Measurements from ENCODE around the gene TMEM115. TPM values are rescaled to one million over a fixed set of nuclear protein-coding genes. Genes with fewer than 3 reads are reported as not detected.

TMEM115 gene
- total RNA-seq, 6 donors from 2014 or later: 39.8 to 68.1 (median 46.5) TPM

DNA sequence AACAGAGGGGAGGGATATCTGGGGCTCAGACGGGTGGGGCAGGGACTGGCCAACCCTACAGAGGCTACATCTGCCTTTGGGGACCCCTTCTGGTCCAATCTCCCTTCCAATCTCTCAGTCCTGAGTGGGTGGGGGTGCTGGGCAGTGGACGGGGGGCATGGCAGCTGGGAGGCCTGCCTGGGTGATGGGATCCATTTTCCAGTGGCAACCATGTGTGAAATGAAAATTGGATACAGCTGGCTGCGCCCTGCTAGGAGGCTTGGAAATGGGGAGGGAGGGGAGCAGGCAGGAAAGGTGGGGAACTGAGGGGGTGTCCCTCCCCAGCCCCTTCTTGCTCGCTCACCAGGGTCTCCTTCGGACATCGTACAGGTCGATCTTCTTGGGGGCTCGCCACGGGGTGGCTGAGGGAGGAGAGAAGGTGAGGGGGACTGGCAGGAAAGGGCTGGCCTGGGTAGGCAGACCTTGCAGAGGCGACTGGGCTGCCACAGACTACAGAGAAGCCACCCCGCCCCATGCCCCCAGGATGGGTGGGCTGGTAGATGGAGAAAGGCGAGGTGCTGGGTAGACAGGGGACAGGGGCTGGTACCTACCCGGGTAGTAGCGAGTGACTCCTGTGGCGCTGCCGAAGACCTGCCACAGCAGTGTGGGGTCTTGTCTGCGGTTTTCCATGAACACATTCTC lies 21.2 kb upstream of the TMEM115 start:
- H3K27me3 ChIP-seq: no peaks in the 10 kb centered on the region
- TF ChIP-seq POLR2AphosphoS5 (IDR thresholded peaks at IDR 0.05): no peak
- ATAC-seq (ENCODE audit: low FRiP score in 2 of 2) (no peak), DNase-seq (no peak)
- no peak overlapping the region for H3K27ac ChIP-seq
- peaks cover 0 to 40% (median 4%) of the 10 kb centered on the region in 4 donors for H3K36me3 ChIP-seq
- no peaks in the 10 kb centered on the region for H3K4me1 ChIP-seq
- 90 to 95% methylated on average over 12 to 17 of the region's 17 CpGs for WGBS, 2 donors
- H3K9me3 ChIP-seq: no peaks in the 10 kb centered on the region
- H3K4me3 ChIP-seq: no peak overlapping the region

DNA sequence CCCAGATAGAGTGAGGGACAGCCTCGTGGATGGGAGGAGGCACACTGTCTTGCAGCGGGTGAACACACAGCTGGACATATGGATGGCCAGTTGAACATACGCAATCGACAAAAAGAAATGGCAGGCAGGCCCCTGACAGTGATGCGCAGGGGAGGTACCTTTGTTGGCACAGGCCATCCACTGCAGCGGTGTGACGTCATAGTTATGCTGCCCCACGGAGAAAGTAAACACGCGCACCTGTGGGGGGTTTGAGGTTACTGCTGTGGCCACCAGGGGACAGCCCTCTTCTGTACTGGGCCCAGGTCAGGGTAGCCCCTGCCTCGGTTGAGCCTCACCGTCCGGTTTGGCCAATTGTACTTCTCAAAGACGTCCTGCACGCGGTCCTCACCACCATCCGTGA lies 19.4 kb upstream of the TMEM115 start:
- Histone ChIP-seq H3K27ac (no peak overlapping the region), H3K36me3 (peaks cover 0 to 50% (median 4%) of the 10 kb centered on the region in 4 donors), H3K4me3 (no peak overlapping the region), H3K4me1 (no peaks in the 10 kb centered on the region), H3K9me3 (no peaks in the 10 kb centered on the region), H3K27me3 (no peaks in the 10 kb centered on the region)
- no peak for ATAC-seq (ENCODE audit: low FRiP score in 2 of 2)
- DNase-seq: no peak
- TF ChIP-seq POLR2A (IDR thresholded peaks at IDR 0.05) (no peak), POLR2AphosphoS5 (IDR thresholded peaks at IDR 0.05) (no peak), CTCF (IDR thresholded peaks at IDR 0.05) (no peak)
- WGBS, 2 donors: 91 to 94% methylated on average over 17 of the region's 17 CpGs

DNA sequence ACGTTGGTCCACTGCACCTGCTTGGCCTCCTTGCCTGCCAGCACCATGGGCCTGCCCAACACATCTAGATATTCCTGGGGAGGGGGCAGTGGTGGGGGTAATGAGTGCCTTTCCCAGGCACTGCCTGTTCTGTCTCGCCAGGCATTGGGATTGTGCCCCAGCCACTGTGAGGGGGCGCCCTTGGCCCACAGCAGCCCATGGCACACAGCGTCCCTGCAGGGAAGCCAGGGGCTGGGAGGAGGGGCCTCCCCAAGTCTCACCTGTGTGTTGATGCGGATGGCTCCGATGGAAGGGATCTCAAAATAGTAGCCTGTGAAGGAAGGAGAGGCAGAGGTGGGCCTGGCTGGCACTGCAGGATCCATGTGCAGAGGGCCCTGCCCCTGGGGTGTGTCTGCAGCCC lies 18.7 kb upstream of the TMEM115 start:
- Histone ChIP-seq H3K4me3 (no peak overlapping the region), H3K9me3 (no peaks in the 10 kb centered on the region), H3K27ac (no peak overlapping the region), H3K36me3 (peaks cover 0 to 47% (median 4%) of the 10 kb centered on the region in 4 donors), H3K27me3 (no peaks in the 10 kb centered on the region), H3K4me1 (no peaks in the 10 kb centered on the region)
- TF ChIP-seq POLR2AphosphoS5 (IDR thresholded peaks at IDR 0.05) (no peak), EP300 (IDR thresholded peaks at IDR 0.05) (no peak), CTCF (IDR thresholded peaks at IDR 0.05) (no peak), POLR2A (IDR thresholded peaks at IDR 0.05) (no peak)
- 87 to 90% methylated on average over 4 to 5 of the region's 6 CpGs for WGBS, 2 donors
- DNase-seq (no peak), ATAC-seq (ENCODE audit: low FRiP score in 2 of 2) (no peak)

DNA sequence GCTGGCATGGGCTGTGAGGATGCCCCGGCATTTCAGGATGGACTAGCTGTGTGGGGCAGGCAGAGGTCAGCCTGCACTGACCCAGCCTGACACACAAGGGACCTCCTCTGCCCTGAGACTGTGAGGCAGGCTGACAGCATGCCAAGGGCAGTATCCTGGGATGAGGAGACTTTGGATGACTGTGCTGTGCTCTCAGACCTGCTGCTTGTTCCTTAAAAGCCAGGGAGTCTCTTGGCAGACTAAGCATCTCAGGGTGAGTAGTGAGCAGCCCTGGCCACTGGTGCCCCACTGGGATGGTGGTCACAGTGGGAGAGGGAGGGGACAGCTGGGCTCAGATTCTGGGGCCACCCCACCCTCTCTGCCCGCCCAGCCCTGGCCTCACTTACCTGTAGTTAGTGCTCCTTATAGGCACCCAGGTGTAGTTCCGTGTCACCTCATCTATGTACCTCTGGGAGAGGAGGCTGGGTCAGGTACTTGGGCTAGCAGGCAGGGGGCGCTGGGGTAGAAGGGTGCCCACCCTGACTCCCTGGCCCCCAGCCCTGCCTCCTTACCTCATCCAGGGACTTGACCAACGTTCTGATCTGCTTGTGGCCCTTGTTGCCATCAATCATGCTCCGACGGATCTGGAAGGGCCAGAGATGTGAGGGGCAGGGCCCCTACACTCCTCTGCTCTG lies 16.1 kb upstream of the TMEM115 start:
- Histone ChIP-seq H3K27me3 (no peaks in the 10 kb centered on the region), H3K9me3 (no peaks in the 10 kb centered on the region), H3K36me3 (peaks cover 0 to 43% (median 4%) of the 10 kb centered on the region in 4 donors), H3K27ac (no peak overlapping the region), H3K4me1 (no peaks in the 10 kb centered on the region), H3K4me3 (no peak overlapping the region)
- TF ChIP-seq POLR2A (IDR thresholded peaks at IDR 0.05): no peak
- 73 to 78% methylated on average over 5 to 6 of the region's 7 CpGs for WGBS, 2 donors
- DNase-seq (no peak), ATAC-seq (ENCODE audit: low FRiP score in 2 of 2) (no peak)

GRCh38 chr3:50374363-50375257 lies 15.3 kb upstream of the TMEM115 start:
- peaks cover 0 to 43% (median 3%) of the 10 kb centered on the region in 4 donors for H3K36me3 ChIP-seq
- no peak for TF ChIP-seq CTCF (IDR thresholded peaks at IDR 0.05)
- no peak for TF ChIP-seq POLR2AphosphoS5 (IDR thresholded peaks at IDR 0.05)
- no peak for TF ChIP-seq POLR2A (IDR thresholded peaks at IDR 0.05)
- no peak for TF ChIP-seq EP300 (IDR thresholded peaks at IDR 0.05)

More at GRCh38 chr3:50374363-50375257, 15.3 kb upstream of the TMEM115 start:
- 53 to 80% methylated on average over 4 to 22 of the region's 22 CpGs for WGBS, 2 donors
- H3K9me3 ChIP-seq: no peaks in the 10 kb centered on the region
- H3K4me1 ChIP-seq: no peaks in the 10 kb centered on the region
- ATAC-seq (ENCODE audit: low FRiP score in 2 of 2): no peak
- no peak overlapping the region for H3K4me3 ChIP-seq
- no peaks in the 10 kb centered on the region for H3K27me3 ChIP-seq
- H3K27ac ChIP-seq: no peak overlapping the region
- DNase-seq: peak in 1 of 2 donors; percentile 70

All from upper lobe of left lung (tissue), 6 donors.